Spleen (tissue), 7 donors: ENCODE data around the gene VSIG10L2.

Experiments
- CTCF ChIP-seq, 11 experiments: fragments of 200-600 bp in 7 of 11; fragments of 450-650 bp in 4 of 11; sonication (generic) in 4 of 11; IDR thresholded peaks in 8 of 11; conservative IDR thresholded peaks in 3 of 11; 1 replicate in 7 of 11; 2 replicates in 4 of 11; pipeline versions ENCODE4 v1.4.0 to v1.8.0; 2016 to 2021; ENCODE audit warnings: antibody characterized with exemption in 11 of 11, inconsistent platforms in 4 of 11, mild to moderate bottlenecking in 1 of 11
- POLR2A ChIP-seq, 3 donors: fragments of 450-650 bp; IDR thresholded peaks; one replicate each; pipeline ENCODE4 v1.5.1; 2017; ENCODE audit warnings: antibody characterized with exemption in 3 of 3, mild to moderate bottlenecking in 1 of 3
- POLR2AphosphoS5 ChIP-seq, 3 donors: sonication (generic); formaldehyde crosslinking; IDR thresholded peaks; one replicate each; pipeline ENCODE4 v1.5.1; 2017; ENCODE audit warnings: antibody characterized with exemption in 3 of 3
- donor health status: DM: no; HTN: no; CAD: no; lungs with moderate emphysema.
- donor health status: DM: no; HTN: no; CAD: no.
- donor health status: DM: no; HTN: no; CAD: no.

GRCh38 chr11:125934473-125934872 lies 11.4 kb upstream of the VSIG10L2 start:
- no peak for TF ChIP-seq CTCF (IDR thresholded peaks at IDR 0.05 in 8 of 11, conservative IDR thresholded peaks at IDR 0.05 in 3 of 11)
- TF ChIP-seq POLR2A (IDR thresholded peaks at IDR 0.05), result no peak
- TF ChIP-seq POLR2AphosphoS5 (IDR thresholded peaks at IDR 0.05), result no peak
